ENCODE data around the gene C12orf57.

C12orf57 gene

DNA sequence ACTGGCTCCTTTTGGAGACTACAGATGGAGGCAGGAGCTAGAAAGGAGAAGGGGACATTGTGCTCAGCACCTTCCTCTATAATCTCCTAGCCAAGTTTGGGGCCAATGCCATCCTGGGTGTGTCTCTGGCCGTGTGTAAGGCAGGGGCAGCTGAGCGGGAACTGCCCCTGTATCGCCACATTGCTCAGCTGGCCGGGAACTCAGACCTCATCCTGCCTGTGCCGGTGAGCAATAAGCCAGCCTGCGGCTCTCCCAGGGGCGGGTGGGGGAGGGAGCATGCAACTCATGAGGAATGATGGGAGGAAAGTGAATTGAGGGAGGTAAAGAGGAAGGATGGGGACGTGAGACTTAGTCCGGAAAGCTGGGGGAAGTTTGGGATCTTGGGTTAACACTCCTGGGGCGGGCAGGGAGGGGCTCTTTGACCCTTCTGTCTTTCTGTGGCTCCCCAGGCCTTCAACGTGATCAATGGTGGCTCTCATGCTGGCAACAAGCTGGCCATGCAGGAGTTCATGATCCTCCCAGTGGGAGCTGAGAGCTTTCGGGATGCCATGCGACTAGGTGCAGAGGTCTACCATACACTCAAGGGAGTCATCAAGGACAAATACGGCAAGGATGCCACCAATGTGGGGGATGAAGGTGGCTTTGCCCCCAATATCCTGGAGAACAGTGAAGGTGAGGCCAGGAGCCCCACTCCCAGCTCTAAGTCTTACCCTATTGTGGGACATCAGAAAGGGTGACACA lies 26.2 kb upstream of the C12orf57 start:
- no peak for DNase-seq (ENCODE audit: low read depth in 4 of 4, low spot score in 1 of 4)

DNA sequence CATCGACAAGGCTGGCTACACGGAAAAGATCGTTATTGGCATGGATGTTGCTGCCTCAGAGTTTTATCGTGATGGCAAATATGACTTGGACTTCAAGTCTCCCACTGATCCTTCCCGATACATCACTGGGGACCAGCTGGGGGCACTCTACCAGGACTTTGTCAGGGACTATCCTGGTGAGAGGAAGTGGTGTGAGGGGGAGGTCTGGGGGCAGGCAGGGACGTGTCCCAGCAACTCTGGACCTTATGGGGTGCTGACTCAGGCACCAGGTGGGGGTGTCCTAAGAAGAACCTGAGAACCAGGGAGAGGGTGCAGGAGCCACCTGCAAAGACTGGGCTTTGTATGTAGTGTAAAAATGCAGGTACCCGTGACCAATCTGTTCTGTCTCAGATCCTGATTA lies 24.2 kb upstream of the C12orf57 start:
- DNase-seq (ENCODE audit: low read depth in 4 of 4, low spot score in 1 of 4): no peak

DNA sequence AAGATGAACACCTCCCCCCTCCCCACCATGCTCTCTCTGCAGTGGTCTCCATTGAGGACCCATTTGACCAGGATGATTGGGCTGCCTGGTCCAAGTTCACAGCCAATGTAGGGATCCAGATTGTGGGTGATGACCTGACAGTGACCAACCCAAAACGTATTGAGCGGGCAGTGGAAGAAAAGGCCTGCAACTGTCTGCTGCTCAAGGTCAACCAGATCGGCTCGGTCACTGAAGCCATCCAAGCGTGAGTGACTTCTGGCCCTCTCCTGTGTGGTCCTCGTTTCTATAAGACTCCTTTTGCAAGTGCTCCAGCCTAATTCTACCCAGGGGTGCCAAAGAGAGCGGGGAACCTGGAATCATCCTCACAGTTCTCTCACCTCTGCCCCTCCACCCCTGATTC lies 22.3 kb upstream of the C12orf57 start:
- no peak for DNase-seq (ENCODE audit: low read depth in 4 of 4, low spot score in 1 of 4)

DNA sequence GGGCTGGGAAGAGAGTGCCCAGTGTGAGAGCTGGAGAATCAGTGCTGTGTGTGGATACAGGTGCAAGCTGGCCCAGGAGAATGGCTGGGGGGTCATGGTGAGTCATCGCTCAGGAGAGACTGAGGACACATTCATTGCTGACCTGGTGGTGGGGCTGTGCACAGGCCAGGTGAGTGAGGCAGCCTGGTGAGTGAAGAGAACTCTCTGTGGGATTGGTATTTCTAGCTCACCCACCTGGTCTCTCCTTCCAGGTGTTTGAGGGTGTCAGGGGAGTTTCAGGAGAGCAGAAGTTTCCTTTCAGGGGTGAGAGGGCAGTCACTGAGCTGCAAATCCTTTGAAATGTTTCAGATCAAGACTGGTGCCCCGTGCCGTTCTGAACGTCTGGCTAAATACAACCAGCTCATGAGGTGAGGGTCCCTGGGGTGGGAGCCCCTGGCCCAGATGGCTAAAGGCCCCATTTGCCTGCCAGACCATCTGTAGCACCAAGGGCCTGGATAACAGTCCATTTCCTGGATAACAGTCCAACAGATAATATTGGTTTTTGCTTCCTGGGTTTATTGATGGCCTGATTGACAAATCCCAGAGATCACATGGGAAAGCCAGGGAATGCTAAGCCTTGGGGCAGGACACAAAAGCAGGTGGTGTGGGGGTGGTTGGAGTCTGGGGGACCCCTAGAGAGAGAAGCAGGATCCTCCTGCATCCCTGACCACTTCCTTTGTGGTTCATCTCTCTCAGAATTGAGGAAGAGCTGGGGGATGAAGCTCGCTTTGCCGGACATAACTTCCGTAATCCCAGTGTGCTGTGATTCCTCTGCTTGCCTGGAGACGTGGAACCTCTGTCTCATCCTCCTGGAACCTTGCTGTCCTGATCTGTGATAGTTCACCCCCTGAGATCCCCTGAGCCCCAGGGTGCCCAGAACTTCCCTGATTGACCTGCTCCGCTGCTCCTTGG lies 21.6 kb upstream of the C12orf57 start:
- no peak for DNase-seq (ENCODE audit: low read depth in 4 of 4, low spot score in 1 of 4)

DNA sequence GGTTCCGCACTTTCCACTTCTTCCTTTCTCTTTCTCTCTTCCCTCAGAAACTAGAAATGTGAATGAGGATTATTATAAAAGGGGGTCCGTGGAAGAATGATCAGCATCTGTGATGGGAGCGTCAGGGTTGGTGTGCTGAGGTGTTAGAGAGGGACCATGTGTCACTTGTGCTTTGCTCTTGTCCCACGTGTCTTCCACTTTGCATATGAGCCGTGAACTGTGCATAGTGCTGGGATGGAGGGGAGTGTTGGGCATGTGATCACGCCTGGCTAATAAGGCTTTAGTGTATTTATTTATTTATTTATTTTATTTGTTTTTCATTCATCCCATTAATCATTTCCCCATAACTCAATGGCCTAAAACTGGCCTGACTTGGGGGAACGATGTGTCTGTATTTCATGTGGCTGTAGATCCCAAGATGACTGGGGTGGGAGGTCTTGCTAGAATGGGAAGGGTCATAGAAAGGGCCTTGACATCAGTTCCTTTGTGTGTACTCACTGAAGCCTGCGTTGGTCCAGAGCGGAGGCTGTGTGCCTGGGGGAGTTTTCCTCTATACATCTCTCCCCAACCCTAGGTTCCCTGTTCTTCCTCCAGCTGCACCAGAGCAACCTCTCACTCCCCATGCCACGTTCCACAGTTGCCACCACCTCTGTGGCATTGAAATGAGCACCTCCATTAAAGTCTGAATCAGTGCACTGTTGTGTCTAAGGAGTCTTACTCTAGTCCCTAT lies 20.7 kb upstream of the C12orf57 start:
- no peak for DNase-seq (ENCODE audit: low read depth in 4 of 4, low spot score in 1 of 4)

DNA sequence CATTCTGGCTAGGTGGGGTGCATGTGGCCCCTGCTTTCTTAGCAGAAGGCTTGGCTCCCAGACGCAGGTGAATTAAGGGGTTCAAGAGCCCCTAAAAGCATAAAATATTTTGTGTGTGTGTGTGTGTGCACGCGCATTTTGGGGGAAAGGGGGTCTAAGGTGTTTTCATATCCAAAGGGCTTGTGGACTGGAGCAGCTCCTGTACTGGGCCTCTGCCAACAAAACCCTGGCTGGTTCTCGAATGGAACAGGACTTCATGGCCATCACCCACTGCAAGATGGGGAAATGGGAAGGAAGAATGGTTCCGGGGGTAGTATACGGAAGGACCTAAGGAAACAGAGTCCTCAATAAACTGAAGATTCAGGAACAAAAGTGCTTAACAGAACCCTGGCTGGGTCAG lies 20.0 kb upstream of the C12orf57 start:
- DNase-seq (ENCODE audit: low read depth in 4 of 4, low spot score in 1 of 4): no peak

DNA sequence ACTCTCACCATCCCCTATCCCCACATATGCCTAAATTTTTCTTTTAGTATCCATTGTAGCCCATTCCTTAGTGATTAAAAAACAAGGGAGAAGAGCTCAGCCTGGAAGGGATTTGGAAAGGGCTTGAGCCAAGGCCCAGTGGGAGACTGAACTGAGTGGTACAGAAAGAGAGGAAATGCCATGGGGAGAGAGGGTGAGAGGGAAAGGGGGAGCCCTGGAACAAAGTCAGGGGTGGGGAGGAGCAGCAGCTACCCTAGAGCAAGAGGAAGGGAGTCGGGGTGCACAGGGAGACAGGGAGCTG lies 18.6 kb upstream of the C12orf57 start:
- no peak for DNase-seq (ENCODE audit: low read depth in 4 of 4, low spot score in 1 of 4)

DNA sequence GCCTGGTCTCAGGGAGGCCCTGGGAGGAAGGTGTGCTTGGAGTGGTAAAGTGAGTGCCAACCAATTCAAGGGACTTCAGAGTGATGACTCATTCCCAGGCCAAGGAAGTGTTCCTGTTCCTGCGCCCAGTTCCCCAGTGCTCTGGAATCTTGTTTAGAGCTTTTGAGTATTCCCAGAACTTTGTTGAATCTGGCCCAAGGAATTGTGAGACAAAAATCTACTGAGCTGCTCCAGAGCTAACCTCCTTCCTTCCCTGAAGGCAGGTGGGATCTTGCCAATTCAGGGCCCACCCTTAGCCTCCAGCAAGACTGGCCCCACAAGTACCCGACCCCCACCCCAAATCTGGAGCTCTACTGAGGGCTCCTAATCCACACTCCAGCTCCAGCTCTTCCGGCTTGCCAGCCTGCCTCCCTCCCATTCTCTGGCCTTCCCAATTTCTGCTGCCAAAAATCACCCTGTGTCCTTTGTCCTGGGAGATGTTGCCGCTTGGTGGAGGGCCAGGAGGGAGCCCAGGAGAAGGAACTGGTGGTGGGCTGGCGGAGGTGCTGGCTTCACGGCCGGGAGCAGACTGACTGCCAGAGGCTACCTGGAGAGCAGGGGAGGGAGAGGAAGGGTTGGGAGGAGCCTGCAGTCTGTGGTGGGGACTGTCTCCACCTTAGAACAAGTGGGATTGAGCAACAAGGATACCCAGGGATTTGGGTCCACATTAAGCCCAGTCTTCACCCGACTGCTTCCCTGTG lies 18.1 kb upstream of the C12orf57 start:
- DNase-seq (ENCODE audit: low read depth in 4 of 4, low spot score in 1 of 4): no peak

DNA sequence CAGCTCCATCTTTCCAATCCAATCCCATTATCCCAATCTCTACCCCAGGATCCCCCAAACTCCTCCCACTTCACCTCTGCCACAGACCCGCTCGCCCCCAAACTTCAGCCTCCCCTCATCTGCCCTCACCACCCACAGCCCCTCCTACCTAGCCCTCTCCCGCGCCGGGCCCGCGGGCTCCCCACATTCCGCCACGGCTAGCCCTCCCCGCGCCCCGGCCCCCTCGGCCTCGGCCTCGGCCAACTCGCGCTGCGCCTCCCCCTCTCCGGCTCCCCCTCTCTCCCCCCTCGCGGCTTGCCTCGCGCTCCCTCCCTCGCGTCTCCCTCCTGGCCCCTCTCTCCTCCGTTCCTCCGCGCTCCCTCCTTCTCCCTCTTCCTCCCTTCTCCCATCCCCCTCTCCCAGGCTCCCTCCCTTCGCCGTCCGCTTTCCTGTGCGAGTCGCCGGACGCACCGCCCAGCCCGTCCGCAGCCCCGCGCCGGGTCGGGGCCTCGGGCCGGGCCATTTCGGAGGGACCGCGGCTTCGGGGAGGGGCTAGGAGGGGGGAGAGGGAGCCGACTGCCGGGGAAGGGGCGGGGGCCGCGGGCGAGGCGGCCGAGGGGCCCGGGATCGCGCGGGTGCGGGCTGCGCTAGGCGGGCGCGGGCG lies 16.3 kb upstream of the C12orf57 start, which contains the start of gene ATN1:
TSS of gene ATN1 (plus strand) at position 581 of the 643 bp plus-strand sequence. CDS start 6,043 bp downstream, outside the sequence.
- no peak for DNase-seq (ENCODE audit: low read depth in 4 of 4, low spot score in 1 of 4)

DNA sequence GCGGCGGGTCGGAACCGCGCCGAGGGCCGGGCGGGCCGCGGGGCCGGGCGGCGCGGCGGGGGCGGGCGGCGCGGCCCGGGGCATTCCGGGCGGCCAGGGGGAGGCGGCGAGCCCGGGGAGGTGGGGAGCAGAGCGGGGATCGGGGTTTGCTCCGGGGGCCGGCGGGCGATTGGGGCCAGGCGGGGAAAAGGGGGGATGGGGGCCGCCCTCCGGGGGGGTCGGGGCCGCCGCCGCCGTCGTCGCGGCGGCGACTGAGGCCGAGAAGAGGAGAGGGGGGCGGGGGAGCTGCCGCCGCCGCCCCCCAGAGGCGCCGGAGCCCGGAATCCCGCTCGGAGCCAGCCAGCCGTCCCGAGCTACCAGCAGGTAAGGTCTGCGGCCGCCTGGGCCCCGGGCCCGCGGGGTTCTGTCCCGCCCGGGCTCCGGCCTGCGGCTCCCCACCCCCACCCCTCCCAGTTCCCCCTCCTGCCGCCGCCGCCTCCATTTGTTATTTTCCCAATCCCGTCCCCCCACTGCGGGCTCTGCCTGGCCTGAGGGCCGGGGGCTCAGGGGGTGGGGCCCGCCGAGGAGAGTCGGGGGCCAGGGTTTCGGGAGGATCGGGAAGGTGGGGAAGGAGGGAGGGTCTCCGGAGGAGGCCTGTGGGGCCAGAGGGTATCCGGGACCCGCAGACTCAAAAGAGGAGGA lies 15.7 kb upstream of the C12orf57 start:
- DNase-seq (ENCODE audit: low read depth in 4 of 4, low spot score in 1 of 4): no peak

DNA sequence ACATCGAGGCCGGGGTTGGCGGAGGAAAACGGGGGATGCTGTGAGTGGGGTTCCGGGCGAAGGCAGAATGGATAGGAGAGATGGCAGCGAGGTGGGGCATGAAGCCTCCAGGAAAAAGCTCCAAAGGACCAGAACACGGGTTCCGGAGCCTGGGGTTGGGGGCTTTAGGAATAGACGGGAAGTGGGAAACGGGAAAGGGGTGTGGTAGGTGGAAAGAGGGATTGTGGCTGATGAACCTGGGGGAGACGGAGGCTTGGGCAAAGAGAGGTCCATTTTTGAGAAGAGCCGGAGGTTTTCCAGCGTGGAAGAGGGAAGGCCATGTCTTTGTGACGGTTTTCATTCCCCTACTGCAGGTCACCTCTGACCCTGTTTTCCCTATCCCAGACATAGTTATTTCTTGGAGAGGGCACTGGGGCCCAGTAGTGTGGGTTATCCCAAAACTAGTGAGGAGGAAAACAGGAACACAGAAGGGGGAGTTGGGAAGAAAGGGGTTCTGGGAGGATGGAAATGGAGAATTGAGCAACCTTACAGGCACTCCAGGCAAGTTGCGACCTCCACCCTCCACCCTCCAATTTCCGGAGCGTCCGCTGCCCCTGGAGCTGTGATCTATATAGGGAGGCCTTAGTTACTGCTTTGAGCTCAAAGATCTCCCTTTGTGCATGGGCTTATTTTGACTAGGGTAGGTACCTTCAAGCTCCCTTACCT lies 15.0 kb upstream of the C12orf57 start:
- no peak for DNase-seq (ENCODE audit: low read depth in 4 of 4, low spot score in 1 of 4)

DNA sequence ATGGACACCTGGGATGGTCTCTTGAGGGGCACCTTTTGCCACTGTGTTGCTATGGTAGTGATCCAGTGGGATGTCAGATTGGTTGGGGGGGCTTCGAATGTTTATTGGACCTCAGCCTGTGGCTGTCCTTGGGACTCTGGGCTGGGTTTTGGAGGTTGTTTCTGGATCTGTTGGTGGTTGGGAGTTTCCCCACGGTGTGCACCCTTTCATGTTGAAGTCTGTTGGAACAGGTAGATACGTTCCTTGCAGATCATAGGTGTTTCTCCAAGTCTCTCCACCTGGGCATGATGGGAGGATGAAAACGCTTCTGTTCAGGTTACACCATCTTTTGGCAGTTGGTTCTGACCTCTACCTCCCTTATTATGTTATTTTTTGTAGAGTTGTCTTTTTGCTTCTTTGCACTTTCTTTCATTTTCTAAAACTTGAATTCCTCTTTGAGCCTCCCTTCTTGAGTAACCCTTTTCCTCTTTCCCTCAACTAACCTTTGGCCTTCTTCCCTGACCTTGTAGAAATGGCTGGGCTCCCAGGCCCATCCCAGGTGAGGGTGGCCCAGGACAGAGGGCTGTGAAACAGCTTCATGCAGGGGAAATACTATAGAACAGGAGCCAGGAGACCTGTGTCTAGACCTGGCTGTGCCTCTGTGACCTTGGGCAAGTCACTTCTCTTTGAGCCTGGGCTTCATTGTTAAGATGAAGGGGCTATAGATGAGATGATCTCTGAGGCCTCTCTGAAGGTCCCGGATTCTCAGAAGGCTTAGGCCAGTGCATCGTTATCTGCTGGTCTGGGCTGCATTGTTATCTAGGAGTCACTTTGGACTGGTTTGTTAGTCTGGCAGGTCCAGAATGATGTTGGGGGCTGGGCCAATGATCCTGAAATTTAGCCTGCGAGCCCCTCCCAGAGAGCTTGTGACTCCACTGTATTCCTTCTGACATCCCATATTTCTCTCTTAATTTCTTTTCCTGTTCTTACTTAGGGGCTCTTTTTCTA lies 14.1 kb upstream of the C12orf57 start:
- DNase-seq (ENCODE audit: low read depth in 4 of 4, low spot score in 1 of 4): no peak

DNA sequence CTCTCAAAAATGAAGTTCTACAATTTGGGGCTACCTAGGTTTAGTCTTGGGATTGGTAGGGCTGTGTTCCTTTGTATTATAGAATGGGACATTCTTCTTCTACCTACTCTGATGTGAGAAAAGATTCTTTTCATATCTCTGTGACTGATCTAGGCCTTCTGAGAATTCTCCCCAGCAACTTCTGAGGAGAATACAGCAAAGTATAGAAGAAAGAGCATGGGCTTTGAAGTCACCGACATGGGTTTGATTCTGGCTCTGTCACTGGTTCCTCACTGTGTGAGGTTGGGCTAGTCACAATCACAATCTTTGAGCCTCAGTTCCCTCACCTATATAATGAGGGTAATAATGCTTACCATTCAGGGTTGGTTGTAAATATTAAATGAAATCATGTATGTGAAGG lies 11.1 kb upstream of the C12orf57 start:
- no peak for DNase-seq (ENCODE audit: low read depth in 4 of 4, low spot score in 1 of 4)

DNA sequence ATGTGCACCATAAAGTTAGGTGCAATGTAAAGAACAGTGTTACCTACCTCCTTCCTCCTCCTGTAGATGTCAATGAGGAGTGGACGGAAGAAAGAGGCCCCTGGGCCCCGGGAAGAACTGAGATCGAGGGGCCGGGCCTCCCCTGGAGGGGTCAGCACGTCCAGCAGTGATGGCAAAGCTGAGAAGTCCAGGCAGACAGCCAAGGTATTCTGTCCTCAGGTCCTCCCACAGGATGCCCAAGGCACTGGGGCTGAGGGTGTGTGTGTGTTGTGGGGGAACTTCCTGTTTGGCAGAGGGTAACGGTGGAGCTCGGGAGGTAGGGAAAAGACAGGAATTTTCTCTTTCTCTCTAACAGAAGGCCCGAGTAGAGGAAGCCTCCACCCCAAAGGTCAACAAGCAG lies 9.7 kb upstream of the C12orf57 start:
- DNase-seq (ENCODE audit: low read depth in 4 of 4, low spot score in 1 of 4): no peak

DNA sequence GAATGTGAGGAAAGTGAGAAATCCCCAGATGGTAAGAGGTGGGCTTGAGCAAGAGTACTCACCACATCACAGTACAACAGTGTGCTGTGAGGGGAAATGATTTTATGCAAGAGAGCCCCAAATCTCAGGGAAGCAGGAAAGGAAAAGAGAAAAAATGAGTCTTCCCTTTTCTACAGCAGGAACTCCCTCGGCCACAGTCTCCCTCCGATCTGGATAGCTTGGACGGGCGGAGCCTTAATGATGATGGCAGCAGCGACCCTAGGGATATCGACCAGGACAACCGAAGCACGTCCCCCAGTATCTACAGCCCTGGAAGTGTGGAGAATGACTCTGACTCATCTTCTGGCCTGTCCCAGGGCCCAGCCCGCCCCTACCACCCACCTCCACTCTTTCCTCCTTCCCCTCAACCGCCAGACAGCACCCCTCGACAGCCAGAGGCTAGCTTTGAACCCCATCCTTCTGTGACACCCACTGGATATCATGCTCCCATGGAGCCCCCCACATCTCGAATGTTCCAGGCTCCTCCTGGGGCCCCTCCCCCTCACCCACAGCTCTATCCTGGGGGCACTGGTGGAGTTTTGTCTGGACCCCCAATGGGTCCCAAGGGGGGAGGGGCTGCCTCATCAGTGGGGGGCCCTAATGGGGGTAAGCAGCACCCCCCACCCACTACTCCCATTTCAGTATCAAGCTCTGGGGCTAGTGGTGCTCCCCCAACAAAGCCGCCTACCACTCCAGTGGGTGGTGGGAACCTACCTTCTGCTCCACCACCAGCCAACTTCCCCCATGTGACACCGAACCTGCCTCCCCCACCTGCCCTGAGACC lies 8.2 kb upstream of the C12orf57 start:
- no peak for DNase-seq (ENCODE audit: low read depth in 4 of 4, low spot score in 1 of 4)

DNA sequence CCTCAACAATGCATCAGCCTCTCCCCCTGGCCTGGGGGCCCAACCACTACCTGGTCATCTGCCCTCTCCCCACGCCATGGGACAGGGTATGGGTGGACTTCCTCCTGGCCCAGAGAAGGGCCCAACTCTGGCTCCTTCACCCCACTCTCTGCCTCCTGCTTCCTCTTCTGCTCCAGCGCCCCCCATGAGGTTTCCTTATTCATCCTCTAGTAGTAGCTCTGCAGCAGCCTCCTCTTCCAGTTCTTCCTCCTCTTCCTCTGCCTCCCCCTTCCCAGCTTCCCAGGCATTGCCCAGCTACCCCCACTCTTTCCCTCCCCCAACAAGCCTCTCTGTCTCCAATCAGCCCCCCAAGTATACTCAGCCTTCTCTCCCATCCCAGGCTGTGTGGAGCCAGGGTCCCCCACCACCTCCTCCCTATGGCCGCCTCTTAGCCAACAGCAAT lies 7.6 kb upstream of the C12orf57 start:
- DNase-seq (ENCODE audit: low read depth in 4 of 4, low spot score in 1 of 4): no peak

Measured in stimulated activated CD4-positive, alpha-beta T cell treated with anti-CD3 and anti-CD28 coated beads, Interleukin-1b, Interleukin-23, amount 100 ng/mL, for 24 hours (primary cell).